Effector CD4-positive, alpha-beta T cell (primary cell): ENCODE results near the gene SOCS6. TPM values are rescaled to one million over a fixed set of nuclear protein-coding genes. Genes with fewer than 3 reads are reported as not detected.
"Not testable (repeated sequence)": the region's sequence is repeated elsewhere in the genome, so short reads cannot be mapped to it uniquely, and the experiment has no call there.

Experiments
- DNase-seq: peaks from one replicate; pipeline ENCODE4 v3.0.0-alpha.2; 2020
- total RNA-seq: gene quantifications from one replicate; lab custom pipeline; 2026; lab: John Stamatoyannopoulos, UW

Gene SOCS6, protein sequence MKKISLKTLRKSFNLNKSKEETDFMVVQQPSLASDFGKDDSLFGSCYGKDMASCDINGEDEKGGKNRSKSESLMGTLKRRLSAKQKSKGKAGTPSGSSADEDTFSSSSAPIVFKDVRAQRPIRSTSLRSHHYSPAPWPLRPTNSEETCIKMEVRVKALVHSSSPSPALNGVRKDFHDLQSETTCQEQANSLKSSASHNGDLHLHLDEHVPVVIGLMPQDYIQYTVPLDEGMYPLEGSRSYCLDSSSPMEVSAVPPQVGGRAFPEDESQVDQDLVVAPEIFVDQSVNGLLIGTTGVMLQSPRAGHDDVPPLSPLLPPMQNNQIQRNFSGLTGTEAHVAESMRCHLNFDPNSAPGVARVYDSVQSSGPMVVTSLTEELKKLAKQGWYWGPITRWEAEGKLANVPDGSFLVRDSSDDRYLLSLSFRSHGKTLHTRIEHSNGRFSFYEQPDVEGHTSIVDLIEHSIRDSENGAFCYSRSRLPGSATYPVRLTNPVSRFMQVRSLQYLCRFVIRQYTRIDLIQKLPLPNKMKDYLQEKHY
- not detected for total RNA-seq

DNA sequence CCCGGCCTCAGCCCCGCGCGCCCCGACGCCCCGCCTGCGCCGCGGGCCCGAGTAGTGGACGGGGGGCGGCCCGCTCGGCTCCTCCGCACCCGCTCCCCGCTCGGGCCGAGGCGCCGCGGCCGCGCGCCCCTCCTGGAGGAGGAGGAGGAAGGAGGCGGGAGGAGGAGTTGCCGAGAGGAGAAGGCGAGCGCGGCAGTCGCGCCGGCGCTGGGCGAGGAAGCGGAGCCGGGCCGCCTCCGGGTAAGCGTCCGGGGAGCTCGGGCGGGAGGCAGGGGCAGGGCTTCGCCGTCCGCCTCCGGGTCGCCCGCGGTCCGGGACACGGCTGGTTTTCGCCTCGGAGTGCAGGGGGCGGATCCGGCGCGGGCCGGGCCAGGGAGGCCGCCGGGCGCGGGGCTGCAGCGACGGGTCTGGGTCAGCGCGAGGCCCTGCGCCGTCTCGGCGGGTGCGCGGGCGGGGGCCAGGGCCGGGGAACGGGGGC lies at the start of gene SOCS6:
Gene SOCS6, plus strand, starts transcription at position 195 of the 478 bp plus-strand sequence. CDS start 35,624 bp downstream, outside the sequence.
- DNase-seq = no peak

GRCh38 chr18:70243131-70243929 lies 45.5 kb upstream of the SOCS6 start:
- no peak for DNase-seq

DNA sequence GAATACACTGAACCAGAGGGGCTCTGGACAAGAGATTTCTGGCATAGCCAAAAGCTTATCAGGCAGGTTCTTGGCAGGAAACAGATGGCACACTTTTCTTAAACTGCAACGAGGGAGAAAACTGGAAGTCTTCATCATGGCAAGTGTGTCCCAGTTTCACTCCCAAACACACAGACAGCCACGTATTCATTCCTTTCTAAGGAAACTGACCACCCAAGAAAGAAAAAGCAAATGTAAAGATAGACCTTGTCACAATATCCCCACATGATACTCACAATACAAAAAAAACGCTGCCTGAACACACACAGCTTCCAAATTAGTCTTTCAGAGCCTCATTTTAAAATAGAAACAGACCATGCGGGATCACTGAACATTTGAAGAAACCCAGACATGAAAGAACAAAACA lies 42.8 kb upstream of the SOCS6 start:
- DNase-seq = no peak

GRCh38 chr18:70249118-70249517 lies 39.7 kb upstream of the SOCS6 start:
- no peak for DNase-seq

- DNase-seq = not testable (repeated sequence)
These were observed 39.0 kb upstream of the SOCS6 start for GRCh38 chr18:70249861-70250260.

GRCh38 chr18:70250781-70251180 lies 38.1 kb upstream of the SOCS6 start:
- no peak for DNase-seq

DNA sequence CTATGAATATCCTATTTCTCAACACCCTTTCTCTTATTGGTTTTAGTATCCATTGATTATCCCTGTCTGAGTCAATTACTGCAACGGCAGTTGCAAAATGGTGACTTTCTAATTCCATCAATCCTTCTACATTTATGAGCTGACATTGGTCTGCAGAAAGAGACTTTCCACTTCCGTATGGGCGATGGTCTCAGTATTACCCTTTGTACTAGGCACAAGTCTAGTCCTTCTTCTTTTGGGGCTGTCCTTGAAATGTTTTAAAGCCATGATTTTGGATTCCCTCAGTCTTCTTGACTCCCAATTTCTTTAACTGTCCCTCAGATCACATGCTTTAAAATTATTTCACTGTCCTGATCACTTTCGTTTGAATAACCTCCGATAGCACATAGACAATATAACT lies 32.7 kb upstream of the SOCS6 start:
- DNase-seq = no peak

DNA sequence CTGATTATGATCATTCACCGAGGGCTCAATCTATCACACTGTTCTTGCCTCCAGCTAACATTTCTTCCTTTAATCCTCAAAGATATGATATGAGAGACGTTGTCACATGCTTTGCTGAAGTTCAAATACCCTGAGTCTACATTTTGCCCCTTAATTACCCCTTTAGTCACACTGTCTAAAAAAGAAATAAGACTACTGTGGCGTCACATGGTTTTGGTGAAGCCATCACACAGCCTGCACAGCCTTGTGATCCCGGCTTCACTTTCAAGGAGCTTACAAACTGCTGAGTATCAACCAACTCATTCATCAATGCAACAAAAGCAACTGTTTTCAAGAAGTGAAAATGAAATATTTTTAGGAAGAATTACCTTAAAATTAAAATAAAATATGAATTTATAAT lies 31.9 kb upstream of the SOCS6 start:
- DNase-seq = no peak

DNA sequence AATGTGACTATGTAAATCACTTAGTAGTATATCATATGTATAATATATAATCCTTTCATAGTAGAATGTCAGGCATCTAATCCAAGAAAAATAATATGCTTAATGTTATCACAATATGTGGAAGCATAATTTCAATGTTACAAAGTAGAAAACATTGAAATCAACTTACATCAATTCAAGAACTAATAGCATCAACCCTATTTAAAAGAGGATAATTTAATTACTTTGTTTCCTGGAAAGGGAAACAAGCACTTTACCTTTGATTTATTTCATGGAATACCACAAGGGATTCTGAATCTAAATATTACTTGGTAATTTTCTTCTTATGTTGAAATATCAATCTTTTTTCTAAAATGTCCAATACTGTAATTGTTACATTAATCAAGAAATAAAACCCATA lies 30.6 kb upstream of the SOCS6 start:
- no peak for DNase-seq

GRCh38 chr18:70260683-70261082 lies 28.2 kb upstream of the SOCS6 start:
- no peak for DNase-seq

DNA sequence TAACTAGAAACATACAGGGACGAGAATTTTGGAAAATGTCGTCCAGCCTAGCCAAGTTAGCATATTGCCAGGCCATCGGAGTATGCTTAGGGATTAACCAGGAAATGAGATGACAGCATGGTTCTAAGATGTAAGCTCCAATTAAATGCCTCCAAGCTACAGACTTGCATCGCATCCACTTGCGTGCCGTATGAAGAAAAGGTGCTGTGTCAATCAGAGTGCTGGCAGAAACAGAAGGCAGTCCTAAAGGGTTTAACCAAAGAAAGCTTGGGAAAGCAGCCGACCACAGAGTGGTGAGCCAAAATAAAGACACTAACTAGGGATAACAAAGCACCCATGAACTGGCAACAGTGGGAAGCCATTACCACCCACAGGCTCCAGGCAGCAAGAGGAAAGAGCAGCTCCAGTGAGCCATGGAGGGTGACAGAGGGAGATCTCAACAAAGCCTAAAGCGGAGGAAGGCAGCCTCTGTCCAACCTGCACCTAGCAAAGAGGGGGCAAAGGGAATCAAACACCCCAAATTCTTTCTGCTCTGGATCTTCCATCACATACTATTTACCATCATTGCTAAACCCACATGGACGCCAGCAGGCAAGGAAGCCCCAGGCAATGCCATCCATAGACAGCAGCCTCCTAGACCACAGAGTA lies 27.6 kb upstream of the SOCS6 start:
- no peak for DNase-seq

GRCh38 chr18:70263336-70263735 lies 25.5 kb upstream of the SOCS6 start:
- no peak for DNase-seq

DNA sequence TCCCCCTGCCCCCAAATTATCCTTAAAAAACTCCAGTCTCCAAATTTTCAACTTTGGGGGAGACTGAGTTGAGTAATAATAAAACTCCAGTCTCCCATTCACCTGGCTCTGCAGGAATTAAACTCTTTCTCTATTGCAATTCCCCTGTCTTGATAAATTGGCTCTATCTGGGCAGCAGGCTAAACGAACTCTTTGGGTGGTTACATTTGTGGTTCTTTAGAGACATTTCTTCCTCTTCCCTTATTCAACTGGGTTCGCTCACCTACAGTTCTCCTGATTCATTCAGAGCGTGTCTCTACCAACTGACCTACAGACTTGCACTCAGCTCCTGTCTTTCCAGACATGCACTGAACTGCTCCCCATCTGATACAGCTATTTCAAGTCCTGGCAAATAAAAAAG lies 17.1 kb upstream of the SOCS6 start:
- DNase-seq = no peak

- no peak for DNase-seq
These were observed 15.8 kb upstream of the SOCS6 start for GRCh38 chr18:70273021-70273420.

GRCh38 chr18:70276416-70277191 lies 12.2 kb upstream of the SOCS6 start:
- DNase-seq = no peak

DNA sequence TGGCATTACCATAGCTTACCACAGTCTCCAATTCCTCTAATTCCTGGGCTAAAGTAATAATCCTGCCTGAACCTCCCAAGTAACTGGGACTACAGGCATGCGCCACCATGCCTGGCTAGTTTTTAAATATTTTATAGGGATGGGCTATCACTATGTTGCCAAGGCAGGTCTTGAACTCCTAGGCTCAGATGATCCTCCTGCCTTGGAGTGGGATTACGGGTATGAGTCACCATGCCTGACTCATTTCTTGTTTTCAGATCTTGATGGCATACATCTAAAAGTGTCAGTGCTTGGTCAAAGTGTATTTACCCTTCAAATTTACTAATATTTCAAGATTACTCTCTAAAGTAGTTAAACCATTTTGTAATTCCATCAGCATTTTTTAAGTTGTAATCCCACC lies 9.4 kb upstream of the SOCS6 start:
- no peak for DNase-seq

GRCh38 chr18:70280007-70280925 lies 8.6 kb upstream of the SOCS6 start:
- DNase-seq = no peak

GRCh38 chr18:70284976-70285620 lies 3.7 kb upstream of the SOCS6 start:
- no peak for DNase-seq

- no peak for DNase-seq
These were observed 1.1 kb upstream of the SOCS6 start for GRCh38 chr18:70287731-70288130.

GRCh38 chr18:70288171-70288850 lies 534 bp upstream of the SOCS6 start:
- no peak for DNase-seq
